Stimulated activated CD4-positive, alpha-beta T cell treated with anti-CD3 and anti-CD28 coated beads, Interleukin-1b, Interleukin-23, amount 100 ng/mL, for 4 hours (primary cell): ENCODE measurements around the gene NHSL1.

Experiments used
- DNase-seq, 2 donors: peaks; one replicate each; pipeline ENCODE4 v3.0.0-alpha.2; 2020; ENCODE audit warnings: low read depth in 2 of 2

Gene NHSL1

GRCh38 chr6:138456401-138456790 lies 42.9 kb downstream of the NHSL1 start:
- DNase-seq = no peak

- peak in 1 of 2 donors; percentile 2 for DNase-seq
These were observed 43.4 kb downstream of the NHSL1 start for GRCh38 chr6:138455746-138456400.

DNA sequence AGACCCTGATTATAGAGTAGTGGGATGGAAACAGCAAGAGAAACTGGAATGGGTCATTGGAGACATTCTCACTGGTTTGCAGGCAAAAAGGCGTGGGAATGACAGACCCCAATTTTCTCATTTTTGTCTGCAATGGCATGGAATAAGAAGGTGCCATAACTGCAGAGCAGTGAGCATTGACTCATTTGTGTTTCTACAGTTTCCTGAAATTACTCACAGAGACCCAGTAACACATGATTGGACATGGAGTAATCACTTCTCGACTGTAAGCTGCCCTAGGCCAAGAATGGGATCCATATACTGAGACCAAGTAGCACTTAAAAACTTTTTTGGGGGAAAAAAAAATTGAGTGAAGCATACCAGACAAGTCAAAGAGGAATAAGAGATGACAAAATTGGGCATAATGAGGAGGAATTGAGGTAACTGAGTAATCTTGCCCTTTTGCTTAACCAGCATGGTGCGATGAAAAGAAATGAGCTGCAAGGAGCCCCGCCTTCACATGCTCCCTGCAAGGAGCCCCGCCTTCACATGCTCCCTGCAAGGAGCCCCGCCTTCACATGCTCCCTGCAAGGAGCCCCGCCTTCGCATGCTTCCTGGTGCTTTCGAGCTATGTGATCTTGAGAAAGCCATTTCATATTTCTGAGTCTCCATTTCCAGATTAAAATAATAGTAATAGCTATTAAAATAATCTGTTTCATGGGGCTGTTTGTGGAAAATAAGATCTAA lies 44.1 kb downstream of the NHSL1 start:
- DNase-seq = peak; percentile 18 to 35

GRCh38 chr6:138451043-138451442 lies 48.3 kb downstream of the NHSL1 start:
- no peak for DNase-seq

DNA sequence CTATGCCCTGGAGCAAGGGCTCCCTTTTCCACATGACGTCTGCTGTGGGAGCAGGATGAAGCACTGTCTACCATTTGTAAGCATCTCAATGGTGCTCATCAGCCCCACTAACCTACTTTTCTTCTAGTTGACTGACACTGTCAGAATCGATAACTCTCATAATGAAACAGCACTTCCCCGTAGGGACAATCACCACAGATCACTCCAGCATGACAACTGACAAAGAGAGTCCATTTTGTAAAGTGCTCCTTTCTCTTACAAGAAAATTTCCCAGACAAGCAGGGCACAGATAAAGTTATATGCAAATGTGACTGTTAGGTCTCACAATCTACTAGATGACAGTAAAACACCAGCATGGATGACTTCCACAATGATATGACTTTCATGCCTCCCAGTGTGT lies 48.8 kb downstream of the NHSL1 start:
- no peak for DNase-seq

GRCh38 chr6:138446821-138447220 lies 52.5 kb downstream of the NHSL1 start:
- DNase-seq = no peak

DNA sequence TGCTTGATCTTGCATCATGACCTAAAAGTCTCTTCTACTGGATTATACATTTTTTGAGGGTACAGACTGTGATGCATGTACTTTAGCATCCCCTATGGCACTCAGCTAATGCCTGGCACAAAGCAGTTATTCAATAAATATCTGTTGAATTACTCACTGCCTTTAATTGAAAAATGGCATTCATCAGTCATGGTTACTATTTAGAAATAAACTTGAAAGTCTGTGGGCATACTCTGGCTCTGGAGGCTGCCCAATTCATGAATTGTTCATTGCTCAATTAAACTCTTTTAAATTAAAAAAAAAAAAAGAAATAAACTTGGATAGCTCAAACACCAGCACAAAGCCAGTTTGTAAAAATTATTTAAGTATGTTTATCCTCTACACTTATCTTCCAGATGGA lies 55.3 kb downstream of the NHSL1 start:
- DNase-seq = no peak

DNA sequence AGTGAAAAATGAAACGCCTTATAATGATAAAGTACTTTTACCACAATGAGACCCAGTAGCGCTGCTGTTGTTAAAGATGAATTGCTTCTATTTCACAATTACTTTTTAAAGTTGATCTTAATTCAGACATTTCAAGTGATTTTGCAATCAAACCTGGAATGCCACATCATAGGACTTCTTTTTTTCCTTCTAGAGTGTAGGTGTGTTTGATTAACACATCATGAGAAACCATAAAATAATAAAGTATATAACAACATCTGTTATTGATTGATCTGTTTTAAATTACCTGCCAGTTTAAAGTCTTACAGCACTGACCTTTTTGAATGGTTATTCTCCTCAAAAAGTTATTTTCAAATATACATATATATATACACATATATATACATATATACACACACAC lies 56.6 kb downstream of the NHSL1 start:
- DNase-seq = no peak

GRCh38 chr6:138441965-138442364 lies 57.3 kb downstream of the NHSL1 start:
- DNase-seq = no peak

DNA sequence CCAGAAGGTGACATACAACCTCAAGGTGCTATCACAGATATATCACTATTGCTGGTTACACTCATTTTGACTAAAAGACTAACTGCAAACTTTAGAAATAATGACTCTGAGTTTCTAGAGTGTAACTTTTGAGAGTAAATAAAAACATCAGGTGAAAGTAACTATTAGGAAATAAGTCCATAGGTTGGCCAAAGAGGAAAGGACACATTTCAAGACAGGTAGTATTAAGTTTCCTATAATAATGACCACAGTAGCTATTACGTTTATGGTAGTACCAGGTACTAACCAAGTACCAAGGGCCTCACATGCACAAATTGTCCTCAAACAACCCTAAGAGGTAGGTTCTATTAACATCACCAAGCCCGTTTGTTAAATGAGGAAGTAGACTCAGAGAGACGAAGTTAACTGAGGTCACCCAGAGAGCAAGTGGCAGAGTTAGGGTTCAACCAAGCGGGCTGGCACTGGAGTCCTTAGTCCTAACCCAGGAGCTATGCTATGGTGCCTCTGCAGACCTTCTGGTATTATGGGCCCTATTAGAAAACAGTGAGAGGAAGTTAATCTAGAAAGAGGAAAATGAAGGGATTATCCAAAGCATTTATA lies 58.4 kb downstream of the NHSL1 start:
- no peak for DNase-seq

DNA sequence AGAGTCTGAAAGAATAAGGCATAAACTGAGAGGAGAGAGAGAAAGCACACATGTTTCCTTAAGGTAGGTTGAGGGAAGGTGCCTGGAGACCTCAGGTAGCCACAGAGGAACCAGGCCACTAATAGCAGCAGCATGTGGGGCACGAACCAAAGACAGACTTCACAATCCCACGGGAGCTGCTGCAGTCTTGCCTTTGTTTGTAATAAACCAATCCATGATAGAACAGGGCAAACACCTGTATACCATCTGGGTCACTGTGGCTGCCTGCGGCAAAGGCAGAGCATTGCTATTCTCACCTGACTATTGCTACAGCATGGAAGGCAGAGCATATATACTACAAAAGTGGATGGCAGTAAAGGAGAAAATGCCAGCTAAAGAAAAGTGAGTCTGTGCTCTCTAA lies 59.0 kb downstream of the NHSL1 start:
- DNase-seq = no peak

- DNase-seq = no peak
These were observed 59.7 kb downstream of the NHSL1 start for GRCh38 chr6:138439546-138439945.

- no peak for DNase-seq
These were observed 64.4 kb downstream of the NHSL1 start for GRCh38 chr6:138434925-138435324.

GRCh38 chr6:138434096-138434495 lies 65.2 kb downstream of the NHSL1 start:
- no peak for DNase-seq

DNA sequence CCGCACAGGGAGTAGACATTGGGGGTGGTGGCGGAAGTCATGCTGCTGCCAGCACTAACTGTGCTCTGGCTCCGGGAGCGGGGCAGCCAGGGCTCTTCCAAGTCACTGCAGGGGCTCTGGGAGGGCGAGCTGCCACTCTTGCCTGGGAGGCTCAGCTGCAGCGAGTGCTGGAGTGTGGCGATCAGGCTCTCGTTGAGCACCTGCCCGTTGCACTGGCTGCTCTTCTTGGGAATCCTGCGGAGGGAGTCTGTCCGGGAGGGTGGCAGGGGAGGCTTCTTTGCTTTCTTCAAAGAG lies 67.3 kb downstream of the NHSL1 start:
- DNase-seq = no peak

- DNase-seq = no peak
These were observed 67.8 kb downstream of the NHSL1 start for GRCh38 chr6:138431256-138432062.

DNA sequence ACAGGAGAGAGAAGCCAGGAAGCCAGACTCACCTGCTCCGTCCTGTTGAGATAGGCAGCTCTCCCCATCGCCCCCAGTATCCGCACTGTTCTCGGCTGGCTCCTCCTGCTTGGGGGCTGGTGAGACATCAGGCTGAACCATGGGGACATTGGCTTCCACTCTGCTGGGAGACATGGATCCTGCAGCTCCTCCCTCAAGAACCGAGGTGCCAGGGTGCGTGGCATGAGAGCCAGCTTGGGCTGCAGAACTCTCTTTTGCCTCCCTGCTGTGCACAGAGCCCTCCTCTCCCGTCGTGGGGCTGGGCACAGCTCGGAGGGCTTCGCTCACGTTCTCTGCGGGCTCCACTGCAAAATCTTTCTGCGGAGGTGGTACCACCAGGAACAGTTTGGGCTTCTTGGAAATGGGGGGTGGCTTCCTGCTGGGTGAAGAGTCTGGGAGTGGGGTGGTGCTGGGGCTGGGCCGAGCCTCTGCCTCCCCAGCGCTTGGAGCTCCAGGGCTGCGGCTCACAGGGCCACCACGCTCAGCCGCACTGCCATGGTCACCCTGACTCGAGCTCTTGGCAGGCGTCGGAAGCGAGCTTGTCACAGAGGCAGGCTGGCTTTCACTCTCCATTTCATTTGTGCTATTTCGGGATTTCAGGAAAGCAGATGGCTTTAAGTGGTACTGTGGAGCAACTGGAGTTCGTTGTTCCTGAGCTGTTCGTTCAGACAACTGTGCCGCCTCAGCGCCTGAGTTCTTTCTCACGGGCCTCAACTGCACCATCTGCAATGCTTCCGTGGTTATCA lies 68.7 kb downstream of the NHSL1 start:
- DNase-seq = no peak

GRCh38 chr6:138429761-138430160 lies 69.5 kb downstream of the NHSL1 start:
- no peak for DNase-seq

GRCh38 chr6:138428944-138429598 lies 70.2 kb downstream of the NHSL1 start:
- no peak for DNase-seq

DNA sequence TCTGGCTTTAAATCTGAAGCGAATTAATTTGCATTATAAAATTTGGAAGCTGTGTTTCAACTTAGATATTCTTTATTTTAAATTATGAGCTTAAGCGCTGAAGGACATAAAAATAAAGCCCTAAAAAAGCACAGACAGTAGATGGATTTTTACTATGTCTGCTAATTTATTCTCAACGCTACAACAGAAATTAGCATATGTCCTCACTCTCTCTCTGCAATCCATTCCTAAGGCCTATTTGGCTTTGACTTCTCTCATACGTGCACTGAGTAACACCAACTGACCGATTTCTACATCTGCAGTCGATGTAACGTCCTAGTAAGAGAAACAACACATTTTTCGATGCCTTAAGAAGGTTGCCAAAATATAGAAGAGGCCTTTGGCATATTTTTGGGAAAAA lies 71.6 kb downstream of the NHSL1 start:
- DNase-seq = no peak

DNA sequence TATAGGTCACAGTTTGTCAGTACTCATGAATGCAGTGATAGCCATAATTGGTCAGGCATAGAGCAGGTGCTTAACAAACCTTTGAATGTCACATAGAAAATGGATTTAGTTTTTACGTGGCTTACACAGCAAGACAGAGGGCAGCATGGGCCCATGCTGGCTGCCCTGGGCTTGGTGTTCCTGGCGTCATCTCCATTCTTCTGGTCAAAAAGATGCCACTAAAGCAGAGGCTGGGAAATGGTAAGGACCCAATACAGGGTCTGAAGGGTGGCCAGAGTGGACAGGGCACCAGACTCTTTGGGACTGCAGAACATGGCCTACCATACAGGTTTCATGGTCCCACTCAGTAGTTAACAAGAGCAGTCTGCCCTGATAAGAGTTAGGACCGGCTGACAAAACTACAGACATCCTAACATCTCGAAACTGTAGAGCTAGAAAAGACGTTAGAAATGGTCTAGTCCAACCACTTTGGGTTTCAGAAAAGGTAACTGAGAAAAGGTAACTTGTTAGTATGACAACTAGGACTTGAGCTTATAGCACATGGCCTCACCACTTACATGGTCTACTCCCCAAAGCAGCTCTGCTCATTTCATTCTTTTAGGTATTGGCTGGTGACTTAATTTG lies 72.7 kb downstream of the NHSL1 start:
- no peak for DNase-seq
